B cell (primary cell): ENCODE data around the gene CDT1.

Experiments used
- CTCF ChIP-seq: fragments of 200-600 bp; IDR thresholded peaks from one replicate; pipeline ENCODE4 v1.8.0; 2022; ENCODE audit warnings: antibody characterized with exemption, mild to moderate bottlenecking
- EZH2 ChIP-seq: IDR thresholded peaks from 2 replicates; pipeline ENCODE4 v1.6.1; 2012; ENCODE audit warnings: borderline replicate concordance, low read depth, mild to moderate bottlenecking, moderate library complexity, low read length; ENCODE audit not compliant: insufficient read depth, poor library complexity, severe bottlenecking

- TF ChIP-seq EZH2 (no peak), CTCF (no peak)
These were observed 50.9 kb downstream of the CDT1 start for GRCh38 chr16:88854306-88855111.
